ACHN (cell line): ENCODE results near the gene TEX2.

Experiments
- DNase-seq: peaks from one replicate; pipeline ENCODE4 v3.0.0-alpha.2; 2015
- in situ Hi-C: cut with HindIII; loops from 2 replicates; pipeline ENCODE4 v1.10.0; 2017; ENCODE audit warnings: low sequenced_read_pairs, low pct_ligation_motif_present, low pct_unique_long_range_greater_than_20kb

Gene TEX2, protein sequence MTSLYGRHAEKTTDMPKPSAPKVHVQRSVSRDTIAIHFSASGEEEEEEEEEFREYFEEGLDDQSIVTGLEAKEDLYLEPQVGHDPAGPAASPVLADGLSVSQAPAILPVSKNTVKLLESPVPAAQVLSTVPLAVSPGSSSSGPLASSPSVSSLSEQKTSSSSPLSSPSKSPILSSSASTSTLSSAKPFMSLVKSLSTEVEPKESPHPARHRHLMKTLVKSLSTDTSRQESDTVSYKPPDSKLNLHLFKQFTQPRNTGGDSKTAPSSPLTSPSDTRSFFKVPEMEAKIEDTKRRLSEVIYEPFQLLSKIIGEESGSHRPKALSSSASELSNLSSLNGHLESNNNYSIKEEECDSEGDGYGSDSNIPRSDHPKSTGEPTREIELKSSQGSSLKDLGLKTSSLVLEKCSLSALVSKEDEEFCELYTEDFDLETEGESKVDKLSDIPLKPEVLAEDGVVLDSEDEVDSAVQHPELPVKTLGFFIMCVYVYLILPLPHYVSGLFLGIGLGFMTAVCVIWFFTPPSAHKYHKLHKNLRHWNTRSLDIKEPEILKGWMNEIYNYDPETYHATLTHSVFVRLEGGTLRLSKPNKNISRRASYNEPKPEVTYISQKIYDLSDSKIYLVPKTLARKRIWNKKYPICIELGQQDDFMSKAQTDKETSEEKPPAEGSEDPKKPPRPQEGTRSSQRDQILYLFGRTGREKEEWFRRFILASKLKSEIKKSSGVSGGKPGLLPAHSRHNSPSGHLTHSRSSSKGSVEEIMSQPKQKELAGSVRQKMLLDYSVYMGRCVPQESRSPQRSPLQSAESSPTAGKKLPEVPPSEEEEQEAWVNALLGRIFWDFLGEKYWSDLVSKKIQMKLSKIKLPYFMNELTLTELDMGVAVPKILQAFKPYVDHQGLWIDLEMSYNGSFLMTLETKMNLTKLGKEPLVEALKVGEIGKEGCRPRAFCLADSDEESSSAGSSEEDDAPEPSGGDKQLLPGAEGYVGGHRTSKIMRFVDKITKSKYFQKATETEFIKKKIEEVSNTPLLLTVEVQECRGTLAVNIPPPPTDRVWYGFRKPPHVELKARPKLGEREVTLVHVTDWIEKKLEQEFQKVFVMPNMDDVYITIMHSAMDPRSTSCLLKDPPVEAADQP

DNA sequence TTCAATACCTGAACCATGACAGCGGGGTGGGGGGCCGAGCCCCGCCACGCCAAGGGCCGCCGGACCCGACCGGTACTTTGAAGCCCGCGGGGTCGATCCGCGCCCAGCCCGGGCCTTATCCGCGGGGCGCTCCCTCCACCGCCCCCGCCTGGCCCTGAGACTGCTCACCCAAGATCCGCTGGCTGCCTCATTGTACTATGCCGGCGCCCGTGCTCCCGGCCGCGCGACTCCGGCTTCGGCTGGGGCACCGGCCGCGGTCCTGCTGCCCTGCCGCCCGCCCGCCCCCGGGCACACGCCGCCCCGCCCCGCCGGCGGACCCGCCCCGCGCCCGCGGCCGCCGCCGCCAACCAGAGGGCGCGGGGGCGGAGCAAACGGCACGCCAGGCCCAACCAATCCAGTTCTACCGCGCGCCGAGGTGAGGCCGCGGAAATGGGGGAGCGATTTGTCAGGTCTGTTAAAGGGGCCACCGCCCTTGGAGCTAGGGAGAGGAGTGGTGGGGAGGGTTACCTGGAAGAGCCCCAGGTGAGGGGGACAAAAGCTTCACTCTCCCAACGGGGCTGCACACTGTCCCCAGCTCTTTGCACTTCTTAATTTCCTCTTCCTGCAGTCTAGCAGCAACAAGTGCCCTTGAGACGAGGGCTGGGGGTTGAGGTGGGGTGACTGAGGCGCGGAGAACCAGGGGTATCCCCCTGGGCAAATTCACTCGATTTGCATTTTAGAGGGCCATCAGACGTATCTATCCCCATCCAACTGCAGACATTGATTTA lies at the start of gene TEX2:
Gene TEX2, minus strand, starts transcription at position 261 of the 767 bp plus-strand sequence. CDS start 49,043 bp downstream, outside the sequence.
- in situ Hi-C loops, result loop anchor here (25.0 kb wide), 1 partner anchor 226 kb away; no protein-coding TSS in a partner anchor
- peak; percentile 89 for DNase-seq

DNA sequence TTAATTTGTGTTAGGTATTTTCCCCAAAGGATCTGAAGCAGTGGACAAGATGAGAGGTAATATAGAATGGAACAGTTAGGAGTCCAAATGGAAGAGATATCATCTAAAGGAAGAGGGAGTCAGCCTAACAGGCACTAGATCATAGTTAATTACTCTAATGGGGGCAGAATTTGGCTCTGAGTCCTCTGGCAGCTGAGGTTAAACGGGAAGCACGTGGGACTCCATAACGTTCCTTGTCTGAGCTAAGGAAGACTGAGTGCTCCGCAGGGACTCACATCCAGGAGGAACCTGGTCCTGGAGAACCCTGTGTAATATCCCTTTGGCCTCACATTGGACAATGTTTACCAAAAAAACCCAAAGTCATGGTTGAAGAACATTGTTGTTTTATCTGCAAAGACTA lies 46.6 kb upstream of the TEX2 start:
- in situ Hi-C loops, result no loop called here
- DNase-seq, result no peak

DNA sequence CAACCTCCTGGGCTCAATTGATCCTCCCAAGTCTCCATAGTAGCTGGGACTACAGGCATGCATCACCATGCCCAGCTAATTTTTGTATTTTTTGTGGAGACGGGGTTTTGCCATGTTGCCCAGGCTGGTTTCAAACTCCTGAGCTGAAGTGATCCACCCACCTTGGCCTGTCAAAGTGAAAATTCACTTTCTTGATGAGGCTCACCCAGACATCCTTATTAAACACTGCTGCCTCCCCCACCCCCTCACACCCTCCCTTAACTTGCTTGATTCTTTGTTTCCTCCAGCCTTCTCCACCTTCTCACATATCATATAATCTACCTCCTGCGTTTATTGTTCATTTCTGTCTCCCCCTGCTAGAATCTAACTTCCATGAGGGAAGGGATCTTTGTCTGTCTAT lies 46.0 kb upstream of the TEX2 start:
- no peak for DNase-seq
- in situ Hi-C loops, result no loop called here

DNA sequence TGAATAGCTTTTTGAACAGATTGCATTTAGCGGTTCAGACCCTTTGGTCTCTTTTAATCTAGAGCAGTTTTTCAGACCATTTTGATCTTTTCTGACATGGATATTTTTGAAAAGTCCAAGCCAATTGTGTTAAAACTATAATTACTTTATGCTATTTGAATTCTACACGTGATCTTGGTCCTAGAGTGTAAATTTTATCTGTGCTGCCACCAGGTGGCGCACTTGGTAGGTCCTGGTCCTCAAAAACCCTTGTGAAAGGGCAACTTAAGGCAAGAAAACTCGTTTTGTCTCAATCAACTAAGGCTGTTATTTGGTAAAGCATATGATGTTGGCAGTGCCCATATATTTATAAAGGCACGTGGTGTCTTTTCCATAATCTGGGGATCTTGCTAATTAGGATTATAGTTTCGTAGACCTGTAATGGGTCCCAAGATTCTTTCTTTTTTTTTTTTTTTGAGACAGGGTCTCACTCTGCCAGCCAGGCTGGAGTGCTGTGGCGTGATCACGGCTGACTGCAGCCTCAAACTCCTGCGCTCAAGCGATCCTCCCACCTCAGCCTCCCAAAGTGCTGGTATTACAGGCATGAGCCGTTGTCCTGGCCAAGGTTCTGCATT lies 43.9 kb upstream of the TEX2 start:
- DNase-seq, result peak; percentile 62
- in situ Hi-C loops, result no loop called here

DNA sequence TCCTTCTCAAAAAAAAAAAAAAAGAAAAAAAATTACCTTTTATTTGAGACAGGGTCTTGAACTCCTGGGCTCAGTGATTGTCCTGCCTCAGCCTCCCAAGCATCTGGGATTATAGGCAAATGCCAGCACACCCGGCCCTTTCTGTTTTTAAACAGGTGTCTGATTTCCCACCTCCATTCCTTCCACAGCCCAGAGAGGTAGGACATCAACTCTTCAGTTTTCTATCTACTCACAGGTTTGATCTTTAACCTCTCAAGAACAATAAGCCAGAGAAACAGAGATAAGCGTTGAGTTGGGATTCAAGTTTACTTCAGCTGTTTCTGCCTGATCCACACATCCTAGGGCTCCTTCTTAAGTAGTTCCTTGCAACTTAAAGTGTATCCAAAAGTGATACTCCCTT lies 41.5 kb upstream of the TEX2 start:
- no peak for DNase-seq
- in situ Hi-C loops, result no loop called here

DNA sequence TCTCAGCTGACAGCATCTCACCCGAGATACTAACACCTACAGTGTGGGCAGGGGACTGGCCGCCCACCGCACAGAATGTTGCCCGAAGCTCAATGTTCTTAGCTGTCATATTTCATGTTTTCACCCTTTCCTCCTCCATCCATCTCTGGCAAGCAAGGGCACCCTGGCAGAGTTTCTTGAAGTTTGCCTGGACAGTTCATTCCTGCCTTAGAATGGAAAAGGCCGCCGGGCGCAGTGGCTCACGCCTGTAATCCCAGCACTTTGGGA lies 37.6 kb upstream of the TEX2 start:
- in situ Hi-C loops, result no loop called here
- no peak for DNase-seq

DNA sequence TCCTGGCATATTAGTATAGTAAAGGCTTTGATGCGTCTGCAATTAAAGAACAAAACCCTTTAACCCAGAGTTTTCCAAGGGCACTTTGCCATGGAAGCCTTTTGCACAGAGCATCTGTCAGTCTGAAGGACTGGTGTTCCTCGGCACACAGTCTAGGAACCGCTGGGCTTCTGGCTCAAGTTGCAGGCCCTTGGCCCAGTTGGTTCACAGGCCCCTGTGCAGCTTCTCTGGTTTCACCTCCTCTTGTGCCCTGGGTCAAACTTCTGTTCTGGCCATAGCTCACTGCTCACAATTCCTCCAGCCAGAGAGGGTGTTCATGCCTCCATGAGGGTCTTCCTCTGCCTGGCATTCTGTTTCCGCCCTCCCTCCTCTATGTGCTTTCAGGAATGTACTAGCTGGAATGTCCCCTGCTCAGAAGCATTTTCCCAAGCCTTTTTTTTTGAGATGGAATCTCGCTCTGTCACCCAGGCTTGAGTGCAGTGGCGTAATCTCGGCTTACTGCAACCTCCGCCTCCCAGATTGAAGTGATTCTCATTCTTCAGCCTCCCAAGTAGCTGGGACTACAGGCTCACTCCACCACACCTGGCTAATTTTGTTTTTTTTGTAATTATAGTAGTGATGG lies 34.5 kb upstream of the TEX2 start:
- in situ Hi-C loops, result no loop called here
- DNase-seq, result no peak

DNA sequence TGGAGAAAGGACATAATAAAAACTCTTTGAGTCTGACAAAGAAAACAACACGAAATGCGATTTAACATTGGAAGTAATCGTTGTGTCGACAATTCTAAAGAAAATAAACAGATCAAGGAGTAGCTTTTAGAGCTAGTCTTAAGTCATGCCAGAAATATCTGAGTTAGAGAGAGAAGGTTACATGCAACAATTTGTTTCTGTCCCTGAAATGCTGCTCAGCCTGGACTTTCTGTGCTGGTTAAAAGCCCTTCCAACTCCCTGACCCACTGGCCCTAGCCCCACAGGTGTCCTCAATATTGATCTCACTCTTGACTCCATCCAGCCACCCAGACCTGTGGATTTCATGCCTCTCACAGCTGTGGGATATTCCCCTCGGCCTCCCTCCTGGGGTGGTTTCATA lies 33.2 kb upstream of the TEX2 start:
- in situ Hi-C loops, result no loop called here

DNA sequence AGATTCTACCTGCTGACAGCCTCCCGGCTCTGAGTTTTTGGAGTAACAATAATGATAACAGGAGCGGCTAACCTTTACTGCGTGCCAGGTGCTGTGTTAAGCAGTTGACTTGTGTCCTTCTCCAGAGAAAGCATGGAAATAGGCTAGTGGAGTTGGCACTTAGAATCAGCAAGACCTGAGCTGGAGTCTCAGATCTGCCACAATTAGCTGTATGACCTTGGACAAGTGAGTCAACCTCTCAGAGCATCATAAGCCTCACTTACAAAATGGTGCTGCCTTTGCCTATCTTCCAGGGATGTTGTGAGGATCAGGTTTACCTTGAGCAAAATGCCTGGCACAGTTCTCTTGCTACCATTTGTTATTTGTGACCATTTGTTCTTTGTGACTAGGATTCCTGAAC lies 32.1 kb upstream of the TEX2 start:
- in situ Hi-C loops, result no loop called here
- no peak for DNase-seq

More for the DNA sequence above, 33.2 kb upstream of the TEX2 start:
- DNase-seq, result no peak

DNA sequence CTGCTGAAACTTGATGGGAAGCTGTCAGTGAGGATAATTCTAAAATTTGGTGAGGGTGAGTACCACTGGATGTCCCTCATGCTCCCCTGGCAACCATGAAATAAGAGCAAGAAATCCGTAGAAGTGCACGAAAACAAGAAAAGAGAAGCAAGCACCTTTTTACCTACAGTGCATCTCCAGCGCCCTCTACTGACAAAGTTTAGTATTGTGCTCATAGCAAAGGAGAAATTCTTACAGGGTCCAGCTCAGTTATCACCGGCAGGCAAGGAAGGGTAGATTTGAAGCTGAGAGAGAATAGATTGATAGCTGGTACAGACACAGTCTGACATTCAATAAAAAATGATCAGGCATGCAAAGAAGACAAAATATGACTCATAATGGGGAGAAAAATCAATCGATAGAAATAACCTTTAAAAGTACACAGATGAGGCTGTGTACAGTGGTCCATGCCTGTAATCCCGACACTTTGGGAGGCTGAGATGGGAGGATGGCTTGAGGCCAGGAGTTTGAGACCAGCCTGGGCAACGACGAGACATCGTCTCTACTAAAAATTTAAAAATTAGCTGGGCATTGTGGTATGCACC lies 28.3 kb upstream of the TEX2 start:
- in situ Hi-C loops, result no loop called here
- peak; percentile 11 for DNase-seq

DNA sequence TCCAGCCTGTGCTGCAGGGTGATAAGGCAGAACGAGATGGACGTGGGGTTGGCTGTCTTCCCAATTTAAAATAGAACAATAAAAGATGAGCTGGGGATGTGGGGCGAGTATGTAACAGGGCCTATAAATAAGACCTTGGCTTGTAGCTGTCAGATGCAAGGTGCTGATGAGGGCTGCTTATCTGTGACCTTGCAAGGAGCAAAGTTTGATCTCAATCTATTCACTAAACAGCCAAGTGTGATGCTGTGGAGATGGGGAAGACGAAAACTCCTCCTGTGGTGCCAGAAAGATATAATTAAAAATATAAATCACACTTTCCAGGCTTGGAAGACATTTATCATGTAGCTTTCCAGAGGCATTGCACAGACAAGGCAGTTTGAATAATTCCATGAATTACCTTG lies 26.7 kb upstream of the TEX2 start:
- in situ Hi-C loops, result no loop called here
- DNase-seq, result no peak

DNA sequence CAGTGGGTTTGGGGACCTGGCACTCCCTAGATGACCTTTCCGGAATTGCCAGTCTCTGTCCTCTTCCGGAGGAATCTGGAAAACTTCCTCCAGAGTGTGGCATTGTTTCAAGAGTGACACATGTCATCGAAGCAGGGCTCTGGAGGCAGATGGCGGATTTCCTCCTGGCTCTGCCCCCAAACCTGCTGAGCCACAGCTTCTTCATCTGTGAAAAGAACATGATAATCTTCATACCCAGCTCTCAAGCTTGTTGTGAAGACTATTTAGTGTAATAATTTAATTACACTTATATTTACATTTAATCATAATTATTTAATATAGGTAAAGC lies 19.7 kb upstream of the TEX2 start:
- no peak for DNase-seq
- in situ Hi-C loops, result no loop called here

DNA sequence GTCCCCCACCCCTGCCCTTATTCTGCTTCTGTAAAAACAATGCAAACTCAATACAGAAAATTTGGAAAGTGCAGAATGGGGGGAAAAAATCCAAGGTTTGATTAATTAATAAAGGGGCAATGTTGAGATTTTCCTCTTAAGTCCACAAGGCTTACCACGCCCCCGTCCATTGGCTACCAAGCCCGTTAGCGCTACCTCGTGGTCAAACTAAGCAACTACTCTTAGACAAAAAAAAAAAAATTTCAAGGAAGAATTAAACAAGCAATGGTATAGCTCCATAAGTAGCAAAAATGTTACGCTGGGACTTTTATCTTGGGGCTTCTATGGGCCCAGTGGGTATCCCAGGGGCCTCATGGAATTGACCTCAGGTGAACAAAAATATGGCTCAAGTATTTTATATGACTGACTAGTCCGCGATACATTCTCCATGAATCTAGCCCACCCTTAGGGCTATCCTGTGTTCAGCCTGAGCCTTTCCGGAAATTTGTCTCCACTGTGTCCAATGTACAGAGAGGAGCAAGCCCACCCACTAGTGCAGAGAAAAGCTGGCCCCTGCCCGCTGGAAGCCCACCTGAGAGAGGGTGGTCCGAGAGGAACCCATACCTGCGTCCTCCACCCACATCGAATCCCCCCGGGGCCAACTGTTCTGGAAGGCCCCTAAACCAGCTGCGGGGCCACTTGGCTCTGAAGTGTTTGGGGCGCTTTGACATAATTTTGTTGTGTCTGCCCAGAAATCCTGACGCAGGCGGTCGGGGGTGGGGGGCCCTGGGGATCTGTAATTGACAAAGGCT lies 19.1 kb upstream of the TEX2 start:
- in situ Hi-C loops, result no loop called here

DNA sequence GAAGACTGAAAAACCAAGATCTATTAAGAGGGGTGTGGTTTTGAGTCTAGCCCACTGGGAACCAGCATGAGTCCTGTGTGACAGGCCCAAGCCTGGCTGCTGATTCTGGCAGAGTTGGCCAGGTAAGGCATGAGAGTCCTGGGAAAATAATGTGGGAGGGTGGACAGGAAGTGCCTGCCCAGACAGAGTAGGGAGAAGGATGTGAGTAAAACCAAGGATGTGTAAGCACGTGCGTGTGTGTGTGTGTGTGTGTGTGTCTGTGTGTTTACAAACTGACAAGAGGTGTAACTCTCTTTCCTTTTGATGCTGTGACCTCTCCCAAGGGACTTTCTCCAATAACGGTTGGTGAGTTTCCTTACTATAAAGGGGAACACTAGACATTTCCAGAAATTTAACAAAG lies 15.6 kb upstream of the TEX2 start:
- in situ Hi-C loops, result no loop called here

More for the DNA sequence above, 19.1 kb upstream of the TEX2 start:
- peak; percentile 71 for DNase-seq

DNA sequence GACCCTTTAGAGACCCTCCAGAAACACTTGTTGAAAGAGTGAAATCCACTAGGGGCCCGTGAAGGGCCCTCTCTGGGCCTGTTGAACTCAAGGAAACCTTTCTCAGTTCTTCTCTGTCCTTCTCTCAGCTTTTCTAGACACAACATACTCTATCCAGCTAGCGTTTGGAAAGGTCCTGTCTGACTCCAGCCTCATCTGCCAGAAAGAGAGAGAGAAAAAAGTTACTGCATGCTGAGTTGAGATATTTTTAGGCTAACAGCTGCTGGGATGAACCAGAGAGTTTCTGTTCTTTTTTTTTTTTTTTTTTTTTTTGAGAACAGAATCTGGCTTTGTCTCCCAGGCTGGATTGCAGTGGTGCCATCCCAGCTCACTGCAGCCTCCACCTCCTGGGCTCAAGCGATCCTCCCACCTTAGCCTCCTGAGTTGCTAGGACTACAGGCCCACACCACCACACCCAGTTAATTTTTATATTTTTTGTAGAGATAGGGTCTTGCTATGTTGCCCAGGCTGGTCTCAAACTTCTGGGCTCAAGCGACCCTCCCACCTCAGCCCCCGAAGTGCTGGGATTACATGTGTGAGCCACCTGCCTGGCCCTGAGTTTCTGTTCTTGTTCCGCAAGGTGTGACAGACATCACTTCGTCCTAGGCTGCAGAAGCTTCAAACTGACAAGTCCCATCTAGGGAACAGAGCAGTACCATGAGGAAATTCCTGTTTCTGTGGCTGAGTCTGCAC lies 14.9 kb upstream of the TEX2 start:
- in situ Hi-C loops, result no loop called here
- DNase-seq, result no peak

More for the DNA sequence above, 15.6 kb upstream of the TEX2 start:
- DNase-seq, result no peak

DNA sequence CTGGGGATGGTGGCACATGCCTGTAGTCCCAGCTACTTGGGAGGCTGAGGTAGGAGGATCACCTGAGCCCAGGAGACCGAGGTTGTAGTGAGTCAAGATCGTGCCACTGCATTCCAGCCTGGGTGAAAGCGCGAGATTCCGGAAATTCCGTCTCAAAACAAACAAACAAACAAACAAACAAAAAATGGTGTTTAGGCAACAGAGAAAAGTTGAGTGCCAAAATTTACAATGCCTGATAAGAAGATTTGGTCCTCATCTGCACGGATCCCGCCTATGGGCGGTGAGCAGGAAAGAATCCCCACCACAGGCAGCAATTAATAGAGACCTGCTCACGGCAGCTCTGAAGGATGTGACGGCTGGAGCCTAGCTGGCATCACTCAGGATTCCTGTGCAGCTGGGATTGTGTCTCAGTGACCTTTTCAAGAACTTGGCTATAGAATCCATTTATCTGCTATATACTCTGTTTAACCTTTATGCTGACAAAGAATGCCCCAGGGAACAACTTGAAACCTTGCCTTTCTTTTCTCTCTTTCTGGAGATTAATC lies 14.0 kb upstream of the TEX2 start:
- in situ Hi-C loops, result no loop called here
- DNase-seq, result no peak
